Testis (tissue), 3 donors: ENCODE data around the gene TGIF1. TPM values are rescaled to one million over a fixed set of nuclear protein-coding genes. Genes with fewer than 3 reads are reported as not detected.

Experiments used
- DNase-seq: peaks from one replicate; pipeline ENCODE4 v3.0.0-alpha.2; 2019
- H3K27ac ChIP-seq, 2 donors: fragments of 200-600 bp; sonication (generic); one replicate each; pipeline ENCODE4 v1.5.1; 2019
- H3K27me3 ChIP-seq: fragments of 200-600 bp; sonication (generic); one replicate; pipeline ENCODE4 v1.5.1; 2019
- H3K36me3 ChIP-seq: fragments of 200-600 bp; sonication (generic); one replicate; pipeline ENCODE4 v1.5.1; 2017; ENCODE audit warnings: low read depth; ENCODE audit errors: missing control alignments
- H3K4me1 ChIP-seq: fragments of 200-600 bp; sonication (generic); one replicate; pipeline ENCODE4 v1.5.1; 2019
- H3K4me3 ChIP-seq, 2 donors: fragments of 200-600 bp; sonication (generic); one replicate each; pipeline ENCODE4 v1.5.1; 2017 to 2019
- H3K9me3 ChIP-seq: fragments of 200-600 bp; sonication (generic); one replicate; pipeline ENCODE4 v1.5.1; 2017
- CTCF ChIP-seq, 3 experiments: fragments of 450-650 bp in 2 of 3; fragments of 200-600 bp in 1 of 3; sonication (generic) in 1 of 3; IDR thresholded peaks; one replicate each; pipeline ENCODE4 v1.5.1; 2016 to 2019; ENCODE audit warnings: antibody characterized with exemption in 3 of 3, mild to moderate bottlenecking in 2 of 3, moderate library complexity in 1 of 3
- POLR2A ChIP-seq: fragments of 450-650 bp; IDR thresholded peaks from one replicate; pipeline ENCODE4 v1.6.1; 2017; ENCODE audit warnings: antibody characterized with exemption, mild to moderate bottlenecking, moderate library complexity
- WGBS, 2 donors: methylation state at CpG; one replicate each; pipeline ENCODE4 v1.1.5; 2018; 5-methylcytosine and 5-hydroxymethylcytosine counted together
- intact Hi-C: fragments of 100-400 bp; cut with DNase I; formaldehyde crosslinking; loops from one replicate; pipeline ENCODE4 v1.15.1; 2023; ENCODE audit warnings: low total_unique reads
- polyA plus RNA-seq: library from polyadenylated mRNA; stranded (reverse); fragments of 350-450 nt; fragmentation: Illumina TruSeq; extraction: RNeasy Lipid Tissue Mini Kit (QIAGEN cat#74804); gene quantifications from one replicate; pipeline ENCODE4 v1.2.3, GENCODE V29; 2014; ENCODE audit warnings: low read depth, low replicate concordance; ENCODE audit not compliant: insufficient read depth
- total RNA-seq, 2 donors: library from RNA; depleted of rRNA; stranded (reverse); fragments of >200 nt; gene quantifications; one replicate each; pipeline ENCODE4 v1.2.3, GENCODE V29; 2016

The TGIF1 gene
- total and polyA plus RNA-seq, 3 donors from 2014 or later, result 56.1 to 117 (median 66.6) TPM

DNA sequence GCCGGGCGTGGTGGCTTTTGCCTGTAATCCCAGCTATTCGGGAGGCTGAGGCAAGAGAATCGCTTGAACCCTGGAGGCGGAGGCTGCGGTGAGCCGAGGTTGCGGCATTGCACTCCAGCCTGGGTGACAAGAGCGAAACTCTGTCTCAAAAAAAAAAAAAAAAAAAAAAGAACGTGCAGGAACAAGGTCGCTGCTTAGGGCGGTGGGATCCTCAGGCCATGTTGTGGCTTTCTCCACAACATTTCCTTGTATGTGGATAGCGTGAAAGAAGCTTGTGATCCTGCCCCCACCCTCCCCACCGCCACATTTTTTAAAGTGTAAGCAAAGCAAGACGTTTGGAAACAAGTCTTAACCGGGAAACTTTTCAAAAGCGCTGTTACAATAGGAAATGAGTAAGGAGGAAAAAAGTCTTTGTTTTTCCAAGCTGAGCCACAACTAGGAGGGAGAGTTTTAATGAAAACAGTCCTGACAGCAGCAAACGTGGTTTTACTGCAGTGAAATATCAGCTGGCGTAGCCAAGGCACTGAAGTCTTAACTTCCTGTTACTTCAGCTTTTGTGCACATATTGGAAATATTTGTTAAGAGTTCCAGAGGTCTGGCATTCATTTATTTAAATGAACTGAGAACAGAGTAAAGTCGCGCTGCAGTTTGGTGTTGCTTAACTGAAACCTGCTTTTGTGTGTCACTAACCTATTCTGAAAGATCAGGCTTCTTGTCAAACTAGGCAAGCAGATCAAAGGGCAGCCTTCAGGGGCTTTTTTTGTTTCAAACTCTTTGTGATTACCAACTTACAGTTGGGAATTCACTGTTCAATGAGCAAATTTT, 3.8 kb downstream of the TGIF1 start:
- DNase-seq, result peak; percentile 62
- 4 to 12% methylated on average over 21 of the region's 21 CpGs for WGBS, 2 donors
- H3K36me3 ChIP-seq, result no peaks in the 10 kb centered on the region
- no peaks in the 10 kb centered on the region for H3K9me3 ChIP-seq
- peak overlapping the region; percentile 97 to 98 for H3K27ac ChIP-seq
- peaks cover 21% of the 10 kb centered on the region for H3K4me1 ChIP-seq
- no peaks in the 10 kb centered on the region for H3K27me3 ChIP-seq
- TF ChIP-seq CTCF (IDR thresholded peaks at IDR 0.05) (no peak), POLR2A (no peak)
- intact Hi-C loops, result loop anchor here (5.0 kb wide), 1 partner anchor 144 kb away; no protein-coding TSS in a partner anchor
- peak overlapping the region; percentile 80 to 96 for H3K4me3 ChIP-seq

GRCh38 chr18:3454365-3455089, 4.6 kb downstream of the TGIF1 start:
- peak overlapping the region in 1 of 2 donors; percentile 80 for H3K4me3 ChIP-seq
- peak; percentile 71 for DNase-seq
- TF ChIP-seq POLR2A (no peak), CTCF (IDR thresholded peaks at IDR 0.05) (peak; percentile 63 to 83 (median 66))
- peaks cover 21% of the 10 kb centered on the region for H3K4me1 ChIP-seq
- intact Hi-C loops, result loop anchor here (5.0 kb wide), 1 partner anchor 143 kb away; no protein-coding TSS in a partner anchor
- H3K27ac ChIP-seq, result peak overlapping the region; percentile 97 to 98
- H3K36me3 ChIP-seq, result no peaks in the 10 kb centered on the region
- 3 to 8% methylated on average over 4 of the region's 4 CpGs for WGBS, 2 donors
- H3K9me3 ChIP-seq, result no peaks in the 10 kb centered on the region
- H3K27me3 ChIP-seq, result no peaks in the 10 kb centered on the region

- peaks cover 21% of the 10 kb centered on the region for H3K4me1 ChIP-seq
- 37 to 40% methylated on average over 3 of the region's 3 CpGs for WGBS, 2 donors
- H3K27ac ChIP-seq, result peak overlapping the region in 1 of 2 donors; percentile 97
- TF ChIP-seq CTCF (IDR thresholded peaks at IDR 0.05), result no peak
- TF ChIP-seq POLR2A, result no peak
- no peaks in the 10 kb centered on the region for H3K9me3 ChIP-seq
- no peak for DNase-seq
- no peaks in the 10 kb centered on the region for H3K36me3 ChIP-seq
- no peak overlapping the region for H3K4me3 ChIP-seq
- intact Hi-C loops, result no loop called here
- no peaks in the 10 kb centered on the region for H3K27me3 ChIP-seq
Measured at GRCh38 chr18:3455090-3455635, 5.2 kb downstream of the TGIF1 start.

GRCh38 chr18:3455907-3456685, 6.1 kb downstream of the TGIF1 start:
- no peak overlapping the region for H3K4me3 ChIP-seq
- WGBS, 2 donors, result 67 to 80% methylated on average over 10 of the region's 10 CpGs
- no peaks in the 10 kb centered on the region for H3K27me3 ChIP-seq
- TF ChIP-seq POLR2A (no peak), CTCF (IDR thresholded peaks at IDR 0.05) (no peak)
- no peaks in the 10 kb centered on the region for H3K9me3 ChIP-seq
- H3K4me1 ChIP-seq, result peaks cover 21% of the 10 kb centered on the region
- H3K27ac ChIP-seq, result no peak overlapping the region
- intact Hi-C loops, result no loop called here
- no peak for DNase-seq
- H3K36me3 ChIP-seq, result no peaks in the 10 kb centered on the region
